Heart left ventricle (tissue), 16 donors: Measurements from ENCODE around the gene ATP6V1G1. TPM values are rescaled to one million over a fixed set of nuclear protein-coding genes. Genes with fewer than 3 reads are reported as not detected.
A peak's percentile ranks its signal among the peaks of the same experiment; 100 is the strongest.

Experiments used
- ATAC-seq, 4 donors: fragments of 200-7000 bp; cut with Tn5 transposase; one replicate each; pipeline ENCODE4 v1.9.1; 2020 to 2022; ENCODE audit warnings: moderate library complexity in 4 of 4, mild to moderate bottlenecking in 3 of 4, moderate number of reproducible peaks in 1 of 4
- DNase-seq, 5 donors: peaks; one replicate each; pipeline ENCODE4 v3.0.0-alpha.2; 2020
- H3K27ac ChIP-seq, 12 donors: fragments of 200-600 bp; sonication (generic) in 4 of 12; one replicate each; pipeline versions ENCODE4 v1.5.0 to v1.8.0; 2016 to 2022; ENCODE audit warnings: mild to moderate bottlenecking in 2 of 12
- H3K27me3 ChIP-seq, 9 donors: fragments of 200-600 bp; sonication (generic) in 2 of 9; one replicate each; pipeline versions ENCODE4 v1.5.1 to v1.8.0; 2016 to 2022; ENCODE audit warnings: mild to moderate bottlenecking in 3 of 9
- H3K36me3 ChIP-seq, 9 donors: fragments of 200-600 bp; sonication (generic) in 2 of 9; one replicate each; pipeline versions ENCODE4 v1.5.0 to v1.8.0; 2018 to 2022; ENCODE audit warnings: mild to moderate bottlenecking in 2 of 9
- H3K4me1 ChIP-seq, 12 donors: fragments of 200-600 bp; sonication (generic) in 4 of 12; one replicate each; pipeline versions ENCODE4 v1.5.0 to v1.8.0; 2016 to 2022; ENCODE audit warnings: mild to moderate bottlenecking in 3 of 12
- H3K4me3 ChIP-seq, 12 donors: fragments of 200-600 bp; sonication (generic) in 4 of 12; one replicate each; pipeline versions ENCODE4 v1.5.0 to v1.8.0; 2017 to 2022; ENCODE audit warnings: mild to moderate bottlenecking in 9 of 12, moderate library complexity in 4 of 12
- H3K9me3 ChIP-seq, 12 donors: fragments of 200-600 bp; sonication (generic) in 4 of 12; one replicate each; pipeline versions ENCODE4 v1.5.0 to v1.8.0; 2016 to 2022; ENCODE audit warnings: mild to moderate bottlenecking in 1 of 12
- POLR2A ChIP-seq, 2 donors: fragments of 450-650 bp; IDR thresholded peaks; one replicate each; pipeline ENCODE4 v1.6.1; 2017; ENCODE audit warnings: antibody characterized with exemption in 2 of 2, mild to moderate bottlenecking in 2 of 2, moderate library complexity in 2 of 2
- WGBS, 4 donors: extraction: QIAGEN DNeasy Blood & Tissue Kit in 2 of 4; methylation state at CpG; one replicate each; pipeline versions ENCODE4 v1.1.5 to v1.1.7; 2013 to 2018; 5-methylcytosine and 5-hydroxymethylcytosine counted together
- intact Hi-C, 10 donors: fragments of 100-400 bp; cut with DNase I; formaldehyde crosslinking; loops; one replicate each; pipeline versions ENCODE4 v1.11.1 to v1.14.2; 2022
- polyA plus RNA-seq, 2 donors: library from polyadenylated mRNA; stranded (reverse); fragments of 200-250 nt; gene quantifications; one replicate each; pipeline ENCODE4 v1.2.3, GENCODE V29; 2013
- total RNA-seq, 9 donors: library from RNA; depleted of rRNA in 2 of 9; stranded (reverse); fragments of >200 nt in 2 of 9; fragmentation: NEBNext Ultra II Directional in 3 of 9; extraction: Animal tissue kit (Norgen Biotek cat#: 25700) in 3 of 9; gene quantifications; one replicate each; pipeline versions ENCODE4 v1.1.0 to v1.2.4, GENCODE V29; 2016 to 2023
- TF ChIP-seq, protein P1 (sequence below), 12 donors: fragments of 200-600 bp; sonication (generic) in 4 of 12; IDR thresholded peaks; one replicate each; pipeline versions ENCODE4 v1.5.0 to v1.8.0; 2018 to 2022; ENCODE audit warnings: antibody characterized with exemption in 12 of 12, mild to moderate bottlenecking in 5 of 12
- donor health status: ischemic (EF 13 %, LVEDD 7.1; RV severe dilation, severe dysfunction).
- donor health status: healthy with polysubstance abuse.
- donor health status: DM: no; HTN: yes; CAD: no.
- donor health status: DM: no; HTN: no; CAD: no.
- donor health status: ischemic (EF 25% LVEDD 6.9; RV normal size, moderate dysfunction).
- donor health status: ischemic (EF 25% LVEDD 5.7; RV mildly dilated, moderate dysfunction).
- donor health status: healthy.
- donor health status: DM: yes; HTN: yes; CAD: no.
- donor health status: ischemic (EF 35%, LVEDD 5.7; RV mildly dilated, moderate dysfunction).
- donor health status: nonischemic (EF 11% LVEDD 7.7; RV severe dilation, severe dysfunction).
- donor health status: DM: yes; HTN: yes; CAD: no.
- donor health status: PGD.
- donor health status: ischemic (EF 29% LVEDD 5.4; RV normal size, mild dysfunction).
- donor health status: nonischemic (EF 23%, LVEDD 6.1; RV moderate dilation, normal function).

Gene ATP6V1G1
- total and polyA plus RNA-seq, 11 donors: 58.1 to 136 (median 70.7) TPM

DNA sequence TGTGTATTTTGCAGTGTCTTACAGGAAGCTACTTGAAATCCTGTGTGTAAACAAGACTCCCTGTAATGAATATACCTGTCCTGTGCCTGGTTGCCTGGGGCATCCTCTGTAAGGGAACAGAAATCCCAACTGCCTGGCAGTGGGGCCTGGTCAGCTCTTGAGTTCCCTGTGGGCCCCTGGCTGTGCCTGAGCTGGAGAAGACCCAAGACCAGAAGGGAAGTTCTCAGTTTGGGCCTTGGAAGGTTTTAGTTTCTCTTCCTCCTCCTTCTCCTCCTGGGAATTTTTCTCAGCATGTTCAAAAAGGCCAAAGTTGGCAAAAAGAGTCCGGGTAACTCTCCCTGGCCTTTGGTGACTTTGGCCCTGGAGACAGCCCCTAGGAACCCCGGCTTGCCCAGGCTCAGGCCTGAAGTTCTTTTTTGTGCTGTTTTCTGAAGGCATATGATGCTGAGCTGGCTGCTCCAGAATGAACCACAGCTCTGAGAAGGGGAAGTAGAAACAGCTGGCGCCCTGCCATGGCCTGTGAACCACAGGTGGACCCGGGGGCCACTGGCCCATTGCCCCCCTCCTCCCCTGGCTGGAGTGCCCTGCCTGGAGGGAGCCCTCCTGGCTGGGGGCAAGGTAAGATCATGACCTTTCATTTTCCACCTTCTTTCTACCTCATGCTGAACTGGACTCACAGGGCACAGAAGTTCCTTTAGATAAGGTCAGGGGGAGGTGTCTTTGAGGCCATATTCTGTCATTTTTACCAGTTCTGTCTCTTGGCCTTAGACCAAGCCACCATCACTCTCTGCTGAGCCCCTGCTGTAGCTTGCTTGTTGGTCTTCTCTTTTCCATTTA is 29.3 kb downstream of the ATP6V1G1 start:
- DNase-seq (peak; percentile 52 to 84 (median 63)), ATAC-seq (peak; percentile 29 to 67 (median 40))
- intact Hi-C loops: no loop called here
- Histone ChIP-seq H3K36me3 (peaks cover 0 to 5% (median 0%) of the 10 kb centered on the region in 9 donors), H3K27ac (peak overlapping the region in 3 of 12 donors; percentile 5 to 87 (median 17)), H3K4me3 (no peak overlapping the region), H3K27me3 (no peaks in the 10 kb centered on the region), H3K4me1 (peaks cover 0 to 58% (median 9%) of the 10 kb centered on the region in 12 donors), H3K9me3 (no peaks in the 10 kb centered on the region)
- TF ChIP-seq, protein P1, sequence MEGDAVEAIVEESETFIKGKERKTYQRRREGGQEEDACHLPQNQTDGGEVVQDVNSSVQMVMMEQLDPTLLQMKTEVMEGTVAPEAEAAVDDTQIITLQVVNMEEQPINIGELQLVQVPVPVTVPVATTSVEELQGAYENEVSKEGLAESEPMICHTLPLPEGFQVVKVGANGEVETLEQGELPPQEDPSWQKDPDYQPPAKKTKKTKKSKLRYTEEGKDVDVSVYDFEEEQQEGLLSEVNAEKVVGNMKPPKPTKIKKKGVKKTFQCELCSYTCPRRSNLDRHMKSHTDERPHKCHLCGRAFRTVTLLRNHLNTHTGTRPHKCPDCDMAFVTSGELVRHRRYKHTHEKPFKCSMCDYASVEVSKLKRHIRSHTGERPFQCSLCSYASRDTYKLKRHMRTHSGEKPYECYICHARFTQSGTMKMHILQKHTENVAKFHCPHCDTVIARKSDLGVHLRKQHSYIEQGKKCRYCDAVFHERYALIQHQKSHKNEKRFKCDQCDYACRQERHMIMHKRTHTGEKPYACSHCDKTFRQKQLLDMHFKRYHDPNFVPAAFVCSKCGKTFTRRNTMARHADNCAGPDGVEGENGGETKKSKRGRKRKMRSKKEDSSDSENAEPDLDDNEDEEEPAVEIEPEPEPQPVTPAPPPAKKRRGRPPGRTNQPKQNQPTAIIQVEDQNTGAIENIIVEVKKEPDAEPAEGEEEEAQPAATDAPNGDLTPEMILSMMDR (IDR thresholded peaks at IDR 0.05): no peak
- TF ChIP-seq POLR2A (IDR thresholded peaks at IDR 0.05): no peak
- WGBS, 4 donors: 49 to 58% (median 55%) methylated on average over 4 of the region's 4 CpGs

GRCh38 chr9:114619191-114619761 is 31.7 kb downstream of the ATP6V1G1 start:
- H3K27ac ChIP-seq: peak overlapping the region in 3 of 12 donors; percentile 7 to 87 (median 30)
- H3K36me3 ChIP-seq: peaks cover 0 to 9% (median 0%) of the 10 kb centered on the region in 9 donors
- H3K4me1 ChIP-seq: peaks cover 0 to 43% (median 0%) of the 10 kb centered on the region in 12 donors
- no peak for DNase-seq
- H3K4me3 ChIP-seq: peak overlapping the region in 6 of 12 donors; percentile 12 to 49 (median 32)
- intact Hi-C loops: no loop called here
- TF ChIP-seq POLR2A (IDR thresholded peaks at IDR 0.05): no peak
- TF ChIP-seq, protein P1 (IDR thresholded peaks at IDR 0.05): no peak
- 82 to 88% (median 85%) methylated on average over 13 of the region's 13 CpGs for WGBS, 4 donors
- no peaks in the 10 kb centered on the region for H3K27me3 ChIP-seq
- ATAC-seq: no peak
- H3K9me3 ChIP-seq: no peaks in the 10 kb centered on the region

GRCh38 chr9:114621561-114621960 is 34.0 kb downstream of the ATP6V1G1 start:
- 91 to 93% (median 92%) methylated on average over 7 of the region's 7 CpGs for WGBS, 4 donors
- DNase-seq: no peak
- TF ChIP-seq, protein P1 (IDR thresholded peaks at IDR 0.05): no peak
- no peak for TF ChIP-seq POLR2A (IDR thresholded peaks at IDR 0.05)
- Histone ChIP-seq H3K36me3 (peaks cover 0 to 22% (median 0%) of the 10 kb centered on the region in 9 donors), H3K27ac (no peak overlapping the region), H3K9me3 (no peaks in the 10 kb centered on the region), H3K4me3 (no peak overlapping the region), H3K4me1 (peaks cover 0 to 32% (median 0%) of the 10 kb centered on the region in 12 donors), H3K27me3 (no peaks in the 10 kb centered on the region)
- intact Hi-C loops: no loop called here
- no peak for ATAC-seq

- H3K27me3 ChIP-seq: no peaks in the 10 kb centered on the region
- peaks cover 0 to 26% (median 2%) of the 10 kb centered on the region in 9 donors for H3K36me3 ChIP-seq
- no peaks in the 10 kb centered on the region for H3K9me3 ChIP-seq
- H3K4me1 ChIP-seq: peaks cover 0 to 26% (median 0%) of the 10 kb centered on the region in 12 donors
- WGBS, 4 donors: 56 to 79% (median 64%) methylated on average over 2 of the region's 2 CpGs
- H3K27ac ChIP-seq: peak overlapping the region in 1 of 12 donors; percentile 18
- no peak overlapping the region for H3K4me3 ChIP-seq
- no peak for DNase-seq
- TF ChIP-seq POLR2A (IDR thresholded peaks at IDR 0.05): no peak
- TF ChIP-seq, protein P1 (IDR thresholded peaks at IDR 0.05): no peak
- peak; percentile 69 to 94 (median 86) for ATAC-seq
- intact Hi-C loops: no loop called here
Measured at GRCh38 chr9:114621975-114622609, 34.5 kb downstream of the ATP6V1G1 start.
